Transverse colon (tissue), 4 donors: ENCODE results near the gene USP22.

Experiments
- CTCF ChIP-seq, 5 experiments: fragments of 200-600 bp in 3 of 5; fragments of 450-650 bp in 2 of 5; sonication (generic) in 3 of 5; IDR thresholded peaks; 1 replicate in 2 of 5; 2 replicates in 3 of 5; pipeline ENCODE4 v1.5.1; 2016 to 2017; ENCODE audit warnings: antibody characterized with exemption in 5 of 5, inconsistent platforms in 3 of 5, mild to moderate bottlenecking in 2 of 5, moderate library complexity in 1 of 5
- EP300 ChIP-seq: sonication (generic); formaldehyde crosslinking; IDR thresholded peaks from one replicate; pipeline ENCODE4 v1.6.1; 2017; ENCODE audit warnings: antibody characterized with exemption, low read depth
- POLR2A ChIP-seq: fragments of 450-650 bp; IDR thresholded peaks from one replicate; pipeline ENCODE4 v1.6.1; 2016; ENCODE audit warnings: antibody characterized with exemption, mild to moderate bottlenecking, moderate library complexity
- POLR2AphosphoS5 ChIP-seq, 3 donors: sonication (generic); formaldehyde crosslinking; IDR thresholded peaks; one replicate each; pipeline ENCODE4 v1.6.1; 2016; ENCODE audit warnings: antibody characterized with exemption in 3 of 3

DNA sequence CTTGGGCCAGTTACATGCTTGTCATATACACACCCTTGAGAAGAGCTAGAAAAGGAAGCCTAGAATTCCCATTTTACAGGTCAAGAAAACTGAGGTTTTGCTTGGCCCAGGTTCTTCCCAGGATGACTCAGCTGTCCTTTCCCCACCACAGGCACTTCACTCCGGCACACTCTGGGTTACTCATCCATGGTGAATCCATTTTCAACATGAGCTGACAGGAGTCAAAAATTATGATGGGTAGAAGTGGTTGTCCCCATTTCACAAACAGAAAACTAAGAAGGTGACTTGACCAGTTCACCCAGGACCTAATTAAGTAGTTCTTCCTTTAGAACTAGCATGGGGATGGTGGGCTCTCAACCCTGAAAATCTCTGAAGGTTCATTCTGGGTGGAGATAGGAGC lies 67.2 kb downstream of the USP22 start:
- no peak for TF ChIP-seq CTCF (IDR thresholded peaks at IDR 0.05)
- TF ChIP-seq POLR2AphosphoS5 (IDR thresholded peaks at IDR 0.05), result no peak
- no peak for TF ChIP-seq EP300
- no peak for TF ChIP-seq POLR2A
